SK-N-SH (cell line): ENCODE results near the gene PLB1. TPM values are rescaled to one million over a fixed set of nuclear protein-coding genes. Genes with fewer than 3 reads are reported as not detected.

Source experiments
- CTCF ChIA-PET: fragments of 300-600, 350-600 bp; formaldehyde crosslinking; extraction: SDS; loops from one replicate; lab custom pipeline; 2021; lab: Yijun Ruan, JAX
- POLR2A ChIA-PET: fragments of 350-600 bp; sonication (Branson Sonifier 250); formaldehyde crosslinking; extraction: SDS; loops from one replicate; lab custom pipeline; 2020; ENCODE audit warnings: antibody characterized with exemption, inconsistent platforms; lab: Yijun Ruan, JAX
- DNase-seq: peaks from one replicate; pipeline ENCODE4 v3.0.0; 2012
- H2AFZ ChIP-seq: fragments of 200-600 bp; sonication (generic); 2 replicates; pipeline ENCODE4 v1.8.1; 2016; ENCODE audit warnings: antibody characterized with exemption, mild to moderate bottlenecking, low read depth
- H3F3A ChIP-seq: fragments of 200-600 bp; sonication (generic); replicated peaks from 2 replicates; pipeline ENCODE3; 2016; ENCODE audit warnings: antibody characterized with exemption, mild to moderate bottlenecking; ENCODE audit not compliant: insufficient read depth
- H3K27ac ChIP-seq, 2 experiments: fragments of 200-500 bp in 1 of 2; fragments of 200-600 bp in 1 of 2; sonication (Bioruptor generic) in 1 of 2; sonication (generic), shearing (Covaris generic) in 1 of 2; 2 replicates each; pipeline versions ENCODE4 v1.5.1 to v1.6.1; 2014 to 2016; ENCODE audit warnings: low read depth in 2 of 2, inconsistent platforms in 1 of 2, low read length in 1 of 2, mild to moderate bottlenecking in 1 of 2, mixed read lengths in 1 of 2
- H3K27me3 ChIP-seq: fragments of 200-600 bp; sonication (generic), shearing (Covaris generic); 2 replicates; pipeline ENCODE4 v1.6.1; 2016; ENCODE audit warnings: mixed run types; ENCODE audit not compliant: insufficient read depth
- H3K36me3 ChIP-seq, 2 experiments: fragments of 200-500 bp in 1 of 2; fragments of 200-600 bp in 1 of 2; sonication (Bioruptor generic) in 1 of 2; sonication (generic) in 1 of 2; replicated peaks in 1 of 2; 2 replicates each; pipeline versions ENCODE3 to v1.5.1; 2014 to 2016; ENCODE audit warnings: low read length in 1 of 2, mild to moderate bottlenecking in 1 of 2; ENCODE audit not compliant: insufficient read depth in 2 of 2, control insufficient read depth in 1 of 2
- H3K4me1 ChIP-seq, 2 experiments: fragments of 200-500 bp in 1 of 2; fragments of 200-600 bp in 1 of 2; sonication (Bioruptor generic) in 1 of 2; sonication (generic), shearing (Covaris generic) in 1 of 2; 2 replicates each; pipeline versions ENCODE4 v1.5.1 to v1.6.1; 2014 to 2016; ENCODE audit warnings: low read depth in 1 of 2, low read length in 1 of 2, mixed run types in 1 of 2; ENCODE audit not compliant: insufficient read depth in 2 of 2, control insufficient read depth in 1 of 2
- H3K4me2 ChIP-seq: fragments of 200-600 bp; sonication (generic), shearing (Covaris generic); 2 replicates; pipeline ENCODE4 v1.6.1; 2017; ENCODE audit warnings: mixed run types
- H3K4me3 ChIP-seq, 2 experiments: fragments of 200-500 bp in 1 of 2; fragments of 200-600 bp in 1 of 2; sonication (Bioruptor generic) in 1 of 2; sonication (generic), shearing (Covaris generic) in 1 of 2; 2 replicates each; pipeline versions ENCODE4 v1.5.1 to v1.8.1; 2014 to 2016; ENCODE audit warnings: low read depth in 2 of 2, inconsistent platforms in 1 of 2, low read length in 1 of 2, mild to moderate bottlenecking in 1 of 2, mixed read lengths in 1 of 2, moderate library complexity in 1 of 2
- H3K79me2 ChIP-seq: fragments of 200-600 bp; sonication (generic); 2 replicates; pipeline ENCODE4 v1.8.1; 2017; ENCODE audit warnings: mild to moderate bottlenecking; ENCODE audit not compliant: insufficient read depth
- H3K9ac ChIP-seq: fragments of 200-600 bp; sonication (generic); 2 replicates; pipeline ENCODE4 v1.6.1; 2017; ENCODE audit warnings: mixed run types
- H3K9me2 ChIP-seq: fragments of 200-600 bp; sonication (generic); 2 replicates; pipeline ENCODE4 v1.6.1; 2017; ENCODE audit warnings: mixed run types
- H3K9me3 ChIP-seq: fragments of 200-600 bp; sonication (generic); 2 replicates; pipeline ENCODE4 v1.6.1; 2017; ENCODE audit warnings: mixed run types, mild to moderate bottlenecking, moderate library complexity
- H4K20me1 ChIP-seq: fragments of 200-600 bp; sonication (generic); 2 replicates; pipeline ENCODE4 v1.6.1; 2017; ENCODE audit warnings: mild to moderate bottlenecking, mixed run types; ENCODE audit not compliant: insufficient read depth
- ELF1 ChIP-seq: IDR thresholded peaks from 2 replicates; pipeline ENCODE4 v1.4.0; 2012
- EZH2phosphoT487 ChIP-seq: fragments of 200-600 bp; sonication (generic); IDR thresholded peaks from 2 replicates; pipeline ENCODE4 v1.6.1; 2017; ENCODE audit warnings: low read depth, mixed run types, mild to moderate bottlenecking, antibody characterized with exemption, moderate library complexity, borderline replicate concordance
- FOSL2 ChIP-seq: IDR thresholded peaks from 2 replicates; pipeline ENCODE4 v1.4.0; 2012; ENCODE audit warnings: low read depth, mild to moderate bottlenecking, moderate library complexity, borderline replicate concordance
- FOXJ3 ChIP-seq: sonication (generic); formaldehyde crosslinking; IDR thresholded peaks from 2 replicates; pipeline ENCODE4 v1.5.1; 2020; ENCODE audit warnings: mild to moderate bottlenecking, missing genetic modification reagents
- FOXM1 ChIP-seq: IDR thresholded peaks from 2 replicates; pipeline ENCODE4 v1.4.0; 2012; ENCODE audit warnings: low read depth, mild to moderate bottlenecking
- IRF3 ChIP-seq: fragments of 150-350 bp; IDR thresholded peaks from 2 replicates; pipeline ENCODE4 v1.6.1; 2016; ENCODE audit warnings: mild to moderate bottlenecking, low read depth, low read length
- MEF2A ChIP-seq: IDR thresholded peaks from 2 replicates; pipeline ENCODE4 v1.4.0; 2012; ENCODE audit warnings: low read depth, borderline replicate concordance
- NRF1 ChIP-seq: IDR thresholded peaks from 2 replicates; pipeline ENCODE4 v1.6.1; 2012; ENCODE audit warnings: low read depth, mild to moderate bottlenecking, low read length
- RXRA ChIP-seq: IDR thresholded peaks from 2 replicates; pipeline ENCODE4 v1.4.0; 2012; ENCODE audit warnings: low read depth, mild to moderate bottlenecking, borderline replicate concordance
- TAF1 ChIP-seq: IDR thresholded peaks from 2 replicates; pipeline ENCODE4 v1.6.1; 2012; ENCODE audit warnings: low read depth, mild to moderate bottlenecking, low read length, moderate library complexity, borderline replicate concordance
- TEAD4 ChIP-seq: IDR thresholded peaks from 2 replicates; pipeline ENCODE4 v1.4.0; 2012; ENCODE audit warnings: mild to moderate bottlenecking, borderline replicate concordance; ENCODE audit not compliant: insufficient read depth
- USF1 ChIP-seq: IDR thresholded peaks from 2 replicates; pipeline ENCODE4 v1.4.0; 2012; ENCODE audit warnings: low read depth, borderline replicate concordance
- YY1 ChIP-seq: IDR thresholded peaks from 2 replicates; pipeline ENCODE4 v1.4.0; 2012; ENCODE audit warnings: low read depth, mild to moderate bottlenecking
- ZBTB33 ChIP-seq: IDR thresholded peaks from 2 replicates; pipeline ENCODE4 v1.4.0; 2012; ENCODE audit warnings: low read depth, borderline replicate concordance
- WGBS: methylation state at CpG from one replicate; pipeline ENCODE4 v1.1.6; 2017; ENCODE audit warnings: low lambda C conversion rate; 5-methylcytosine and 5-hydroxymethylcytosine counted together
- polyA plus RNA-seq, 3 experiments: library from polyadenylated mRNA; depleted of rRNA; stranded (reverse); fragments of >200 nt; gene quantifications; 2 replicates each; pipeline ENCODE4 v1.2.3, GENCODE V29; 2012
- TF ChIP-seq, protein P1 (sequence below): fragments of 200-600 bp; sonication (generic); IDR thresholded peaks from 2 replicates; pipeline ENCODE4 v1.6.1; 2017; ENCODE audit warnings: antibody characterized with exemption, mild to moderate bottlenecking, moderate library complexity

Gene PLB1
- polyA plus RNA-seq, 1 of the 3 experiments (the other 2 are of a cell fraction) = 0.10 TPM

- no peaks in the 10 kb centered on the region for H3K9me3 ChIP-seq
- no peaks in the 10 kb centered on the region for H3K9me2 ChIP-seq
- POLR2A ChIA-PET = interaction anchor here (0.6 kb wide), 1 partner anchor 67 kb away, joined by 5 read pairs; no protein-coding TSS in a partner anchor
- WGBS = 91% methylated on average over 5 of the region's 5 CpGs
- H3K36me3 ChIP-seq = no peaks in the 10 kb centered on the region
- no peaks in the 10 kb centered on the region for H4K20me1 ChIP-seq
- no peak overlapping the region for H3K9ac ChIP-seq
- no peak overlapping the region for H3K27ac ChIP-seq
- no peaks in the 10 kb centered on the region for H3K27me3 ChIP-seq
- no peak for DNase-seq
- TF ChIP-seq USF1 (no peak), YY1 (no peak), NRF1 (no peak), MEF2A (no peak), TEAD4 (no peak), ELF1 (no peak), FOXJ3 (CRISPR knock-in tag) (no peak)
- no peak overlapping the region for H3K4me2 ChIP-seq
- H3K79me2 ChIP-seq = no peaks in the 10 kb centered on the region
- CTCF ChIA-PET = interaction anchor here (0.9 to 1.6 kb wide), 2 partner anchors 15 to 102 kb away, joined by 3 read pairs; no protein-coding TSS in a partner anchor
- H3K4me3 ChIP-seq = no peak overlapping the region
- H3F3A ChIP-seq = peaks cover 9% of the 10 kb centered on the region
- peaks cover 22 to 36% of the 10 kb centered on the region in 2 experiments for H3K4me1 ChIP-seq
- H2AFZ ChIP-seq = no peak overlapping the region
Observed at GRCh38 chr2:28668106-28668814, 172.4 kb downstream of the PLB1 start.

DNA sequence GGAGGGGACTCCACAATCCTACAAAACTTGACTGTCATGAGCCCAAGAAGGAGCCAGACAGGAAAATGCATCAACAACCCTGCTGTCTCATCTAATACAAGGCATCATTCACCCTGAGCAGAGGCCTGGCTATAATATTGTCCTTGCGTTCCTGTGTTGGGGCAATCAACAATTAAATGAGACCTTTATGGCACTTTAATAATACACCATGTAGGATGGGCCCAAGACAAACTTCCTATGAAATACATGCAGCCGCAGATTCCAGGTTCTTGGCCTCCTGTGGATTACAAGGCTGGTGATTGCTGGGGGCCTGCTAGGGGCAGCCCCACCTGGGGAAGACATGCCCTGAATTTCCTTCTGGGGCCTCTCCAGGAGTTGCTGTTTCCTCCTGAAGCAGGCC is 173.0 kb downstream of the PLB1 start:
- Histone ChIP-seq H3F3A (peaks cover 9% of the 10 kb centered on the region), H3K4me3 (no peak overlapping the region), H3K27ac (no peak overlapping the region)
- TF ChIP-seq RXRA = no peak
- no peak for TF ChIP-seq ZBTB33
- no peak for TF ChIP-seq FOSL2
- no peak for TF ChIP-seq FOXM1
- TF ChIP-seq ELF1 = no peak
- no peak for TF ChIP-seq NRF1
- no peak for TF ChIP-seq YY1
- TF ChIP-seq, protein P1, sequence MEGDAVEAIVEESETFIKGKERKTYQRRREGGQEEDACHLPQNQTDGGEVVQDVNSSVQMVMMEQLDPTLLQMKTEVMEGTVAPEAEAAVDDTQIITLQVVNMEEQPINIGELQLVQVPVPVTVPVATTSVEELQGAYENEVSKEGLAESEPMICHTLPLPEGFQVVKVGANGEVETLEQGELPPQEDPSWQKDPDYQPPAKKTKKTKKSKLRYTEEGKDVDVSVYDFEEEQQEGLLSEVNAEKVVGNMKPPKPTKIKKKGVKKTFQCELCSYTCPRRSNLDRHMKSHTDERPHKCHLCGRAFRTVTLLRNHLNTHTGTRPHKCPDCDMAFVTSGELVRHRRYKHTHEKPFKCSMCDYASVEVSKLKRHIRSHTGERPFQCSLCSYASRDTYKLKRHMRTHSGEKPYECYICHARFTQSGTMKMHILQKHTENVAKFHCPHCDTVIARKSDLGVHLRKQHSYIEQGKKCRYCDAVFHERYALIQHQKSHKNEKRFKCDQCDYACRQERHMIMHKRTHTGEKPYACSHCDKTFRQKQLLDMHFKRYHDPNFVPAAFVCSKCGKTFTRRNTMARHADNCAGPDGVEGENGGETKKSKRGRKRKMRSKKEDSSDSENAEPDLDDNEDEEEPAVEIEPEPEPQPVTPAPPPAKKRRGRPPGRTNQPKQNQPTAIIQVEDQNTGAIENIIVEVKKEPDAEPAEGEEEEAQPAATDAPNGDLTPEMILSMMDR = no peak
- TF ChIP-seq TAF1 = no peak
- no peak for TF ChIP-seq EZH2phosphoT487
- TF ChIP-seq IRF3 = no peak
- no peak for TF ChIP-seq FOXJ3 (CRISPR knock-in tag)
- TF ChIP-seq, all 33 proteins: peak for 0
- no peak overlapping the region for H3K4me2 ChIP-seq
- no peaks in the 10 kb centered on the region for H3K79me2 ChIP-seq
- 83% methylated on average over 1 of the region's 2 CpGs for WGBS
- no peaks in the 10 kb centered on the region for H3K9me2 ChIP-seq
- H3K9me3 ChIP-seq = no peaks in the 10 kb centered on the region
- H3K36me3 ChIP-seq = no peaks in the 10 kb centered on the region
- H3K27me3 ChIP-seq = no peaks in the 10 kb centered on the region
- CTCF ChIA-PET = interaction anchor here (1.6 kb wide), 1 partner anchor 15 kb away, joined by 3 read pairs; no protein-coding TSS in a partner anchor
- H2AFZ ChIP-seq = no peak overlapping the region
- H3K9ac ChIP-seq = no peak overlapping the region
- H3K4me1 ChIP-seq = peaks cover 19 to 30% of the 10 kb centered on the region in 2 experiments
- POLR2A ChIA-PET = interaction anchor here (0.6 kb wide), 1 partner anchor 66 kb away, joined by 5 read pairs; no protein-coding TSS in a partner anchor
- DNase-seq = no peak
- H4K20me1 ChIP-seq = no peaks in the 10 kb centered on the region
